GM11168 (cell line): ENCODE data around the gene BSND.
"Not testable (repeated sequence)": the region's sequence is repeated elsewhere in the genome, so short reads cannot be mapped to it uniquely, and the experiment has no call there.

ENCODE experiments used
- in situ Hi-C: fragments of 300-500 bp; cut with MboI; formaldehyde crosslinking; loops from one replicate; pipeline ENCODE4 v1.12.0; 2022; ENCODE audit warnings: low sequenced_read_pairs; ENCODE audit not compliant: unreplicated experiment

The BSND gene

GRCh38 chr1:54998677-54999076 lies at the start of gene BSND:
Gene BSND, plus strand, starts transcription at chr1:54998933. Its CDS starts 254 bp downstream, at chr1:54999187.
- in situ Hi-C loops, result loop anchor here (5.0 kb wide), 1 partner anchor 51 kb away; no protein-coding TSS in a partner anchor

- in situ Hi-C loops, result loop anchor here (5.0 kb wide), 1 partner anchor 48 kb away; the partner anchor contains the start of gene BSND
Observed at GRCh38 chr1:54949053-54949452, 49.7 kb upstream of the BSND start.

GRCh38 chr1:54950006-54950368 lies 48.7 kb upstream of the BSND start:
- in situ Hi-C loops, result no loop called here

GRCh38 chr1:54950369-54951163 lies 48.2 kb upstream of the BSND start:
- in situ Hi-C loops, result no loop called here

GRCh38 chr1:54951810-54952226 lies 46.9 kb upstream of the BSND start:
- in situ Hi-C loops, result no loop called here

- in situ Hi-C loops, result no loop called here
Observed at GRCh38 chr1:54952950-54953718, 45.6 kb upstream of the BSND start.

- in situ Hi-C loops, result no loop called here
Observed at GRCh38 chr1:54953846-54954245, 44.9 kb upstream of the BSND start.

GRCh38 chr1:54955359-54955758 lies 43.4 kb upstream of the BSND start:
- in situ Hi-C loops, result no loop called here

GRCh38 chr1:54956726-54957125 lies 42.0 kb upstream of the BSND start:
- in situ Hi-C loops, result no loop called here

GRCh38 chr1:54959241-54959640 lies 39.5 kb upstream of the BSND start:
- in situ Hi-C loops, result no loop called here

GRCh38 chr1:54962612-54963395 lies 35.9 kb upstream of the BSND start:
- in situ Hi-C loops, result no loop called here

GRCh38 chr1:54963829-54964228 lies 34.9 kb upstream of the BSND start:
- in situ Hi-C loops, result not testable (repeated sequence)

GRCh38 chr1:54965624-54966340 lies 33.0 kb upstream of the BSND start:
- in situ Hi-C loops, result no loop called here

- in situ Hi-C loops, result no loop called here
Observed at GRCh38 chr1:54967372-54967771, 31.4 kb upstream of the BSND start.

GRCh38 chr1:54968551-54968950 lies 30.2 kb upstream of the BSND start:
- in situ Hi-C loops, result no loop called here

- in situ Hi-C loops, result no loop called here
Observed at GRCh38 chr1:54969879-54970278, 28.9 kb upstream of the BSND start.

- in situ Hi-C loops, result no loop called here
Observed at GRCh38 chr1:54970901-54971300, 27.8 kb upstream of the BSND start.

GRCh38 chr1:54971317-54971791 lies 27.4 kb upstream of the BSND start:
- in situ Hi-C loops, result no loop called here

GRCh38 chr1:54972436-54972835 lies 26.3 kb upstream of the BSND start:
- in situ Hi-C loops, result no loop called here
